GM19043 (cell line): ENCODE measurements around the gene DHRS9.
"Not testable (repeated sequence)": the region's sequence is repeated elsewhere in the genome, so short reads cannot be mapped to it uniquely, and the experiment has no call there.

ENCODE experiments used
- ATAC-seq: cut with Tn5 transposase; IDR thresholded peaks from one replicate; pipeline ENCODE4 v1.9.1; 2021; ENCODE audit warnings: low read depth; ENCODE audit not compliant: unreplicated experiment

The DHRS9 gene

GRCh38 chr2:169131587-169132512 lies 62.5 kb downstream of the DHRS9 start:
- ATAC-seq: peak; percentile 71

DNA sequence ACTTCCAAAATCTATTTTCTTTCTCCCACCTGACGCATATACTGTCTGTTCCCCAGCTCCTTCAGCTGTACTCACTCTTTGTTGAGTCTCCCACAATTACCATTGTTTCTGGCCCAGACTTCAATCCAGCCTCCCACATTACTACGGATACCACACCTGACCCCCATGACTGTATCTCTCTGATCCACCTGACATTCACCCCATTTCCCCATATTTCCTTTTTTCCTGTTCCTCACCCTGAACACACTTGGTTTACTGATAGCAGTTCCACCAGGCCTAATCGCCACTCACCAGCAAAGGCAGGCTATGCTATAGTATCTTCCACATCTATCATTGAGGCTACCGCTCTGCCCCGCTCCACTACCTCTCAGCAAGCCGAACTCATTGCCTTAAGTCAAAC lies 64.9 kb downstream of the DHRS9 start:
- not testable (repeated sequence) for ATAC-seq

- not testable (repeated sequence) for ATAC-seq
Observed at GRCh38 chr2:169136428-169136827, 67.1 kb downstream of the DHRS9 start.

- no peak for ATAC-seq
Observed at GRCh38 chr2:169136885-169137534, 67.6 kb downstream of the DHRS9 start.

- no peak for ATAC-seq
Observed at GRCh38 chr2:169137924-169138323, 68.6 kb downstream of the DHRS9 start.

GRCh38 chr2:169139145-169139544 lies 69.8 kb downstream of the DHRS9 start:
- no peak for ATAC-seq

DNA sequence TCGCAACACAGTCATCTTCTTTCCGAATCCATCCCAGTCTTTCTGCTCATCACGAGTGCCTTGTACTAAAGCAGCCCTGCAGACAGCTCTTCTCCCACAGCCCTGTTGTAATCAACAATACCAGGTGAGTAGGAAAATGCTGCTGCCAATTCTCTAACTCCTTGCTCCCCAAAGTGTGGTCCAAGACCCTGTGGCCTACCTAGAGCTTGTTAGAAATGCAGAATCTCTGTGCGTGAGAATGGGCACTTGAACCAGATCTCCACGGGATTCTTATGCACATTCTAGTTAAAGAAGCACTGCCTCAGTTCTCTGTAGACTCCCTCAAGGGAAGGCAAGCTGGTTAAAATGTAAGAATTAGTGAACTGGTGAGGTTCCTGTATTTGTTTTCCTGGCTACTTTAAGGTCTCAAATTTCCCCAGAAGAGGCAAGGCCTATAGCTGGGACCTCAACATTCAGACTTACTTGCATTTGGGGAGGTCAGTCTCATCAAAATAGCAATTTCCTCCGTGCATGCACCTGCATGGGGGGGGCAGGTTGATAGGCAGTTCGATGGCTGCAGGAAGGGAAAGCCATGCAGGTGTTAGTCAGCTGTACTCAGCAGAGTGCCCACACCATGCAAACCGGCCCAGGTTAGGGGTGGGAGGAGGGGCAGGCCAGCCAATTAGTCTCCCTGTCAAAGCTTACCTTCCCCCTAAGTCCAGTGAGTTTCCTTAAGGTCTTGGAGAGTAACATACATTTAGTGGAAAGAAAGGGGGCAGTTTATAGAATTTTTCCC lies 70.8 kb downstream of the DHRS9 start:
- no peak for ATAC-seq

- ATAC-seq: peak; percentile 62
Observed at GRCh38 chr2:169141713-169142352, 72.5 kb downstream of the DHRS9 start.

DNA sequence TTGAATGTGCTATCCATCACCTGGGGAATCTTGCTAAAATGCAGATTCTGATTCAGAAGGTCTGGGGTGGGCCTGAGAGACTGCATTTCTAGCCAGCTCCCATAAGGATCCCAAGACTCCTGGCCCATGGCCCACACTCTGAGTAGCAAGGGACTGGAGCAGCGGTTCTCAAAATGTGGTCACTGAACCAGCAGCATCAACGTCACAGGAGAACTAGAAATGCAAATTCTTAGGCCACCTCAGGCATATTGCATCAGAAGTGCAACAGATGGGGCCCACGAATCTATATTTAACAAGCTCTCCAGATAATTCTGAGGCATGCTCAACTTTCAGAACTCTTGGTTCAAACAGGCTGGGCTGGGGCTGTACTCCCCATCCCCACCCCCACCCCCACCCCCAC lies 74.6 kb downstream of the DHRS9 start:
- no peak for ATAC-seq
